Naive thymus-derived CD8-positive, alpha-beta T cell (primary cell): Measurements from ENCODE around the gene SCD5. TPM values are rescaled to one million over a fixed set of nuclear protein-coding genes. Genes with fewer than 3 reads are reported as not detected.
A peak's percentile ranks its signal among the peaks of the same experiment; 100 is the strongest.

Experiments
- ATAC-seq, 2 donors: fragments of 150-1000 bp; cut with Tn5 transposase in 1 of 2; sonication (Bioruptor Pico), chemical (Tn5 transposase) in 1 of 2; 1 replicate in 1 of 2; 2 replicates in 1 of 2; pipeline ENCODE4 v1.10.0; 2021; ENCODE audit warnings: mild to moderate bottlenecking in 2 of 2, moderate library complexity in 2 of 2
- POLR2A ChIA-PET: fragments of 350-600 bp; sonication (Branson Sonifier 250); formaldehyde crosslinking; loops from one replicate; lab custom pipeline; 2021; ENCODE audit warnings: antibody characterized with exemption; lab: Charles Lee
- DNase-seq, 10 donors: peaks; one replicate each; pipeline versions ENCODE4 v3.0.0 to v3.0.0-alpha.2; 2020 to 2022
- H3K27ac Mint-ChIP-seq, 10 donors: one replicate each; pipeline ENCODE4 v1.8.0; 2020 to 2022; ENCODE audit warnings: mild to moderate bottlenecking in 10 of 10, mixed read lengths in 10 of 10, moderate library complexity in 4 of 10, inconsistent platforms in 1 of 10
- H3K27me3 Mint-ChIP-seq, 5 donors: one replicate each; pipeline ENCODE4 v1.8.0; 2021 to 2022; ENCODE audit warnings: mixed read lengths in 5 of 5
- H3K36me3 Mint-ChIP-seq, 3 donors: one replicate each; pipeline ENCODE4 v1.8.0; 2020 to 2022; ENCODE audit warnings: mixed read lengths in 3 of 3, mild to moderate bottlenecking in 2 of 3, inconsistent platforms in 1 of 3
- H3K4me1 Mint-ChIP-seq, 4 donors: one replicate each; pipeline ENCODE4 v1.8.0; 2021 to 2022; ENCODE audit warnings: mixed read lengths in 4 of 4
- H3K4me3 Mint-ChIP-seq, 10 donors: one replicate each; pipeline ENCODE4 v1.8.0; 2020 to 2022; ENCODE audit warnings: mild to moderate bottlenecking in 10 of 10, mixed read lengths in 10 of 10, moderate library complexity in 6 of 10, inconsistent platforms in 1 of 10
- H3K9me3 Mint-ChIP-seq, 9 donors: one replicate each; pipeline ENCODE4 v1.8.0; 2020 to 2022; ENCODE audit warnings: mixed read lengths in 9 of 9, mild to moderate bottlenecking in 3 of 9, inconsistent platforms in 1 of 9, moderate library complexity in 1 of 9
- polyA plus RNA-seq, 3 donors: library from polyadenylated mRNA; unstranded; fragments of 300-500 nt; fragmentation: Illumina TruSeq; gene quantifications; one replicate each; pipeline ENCODE4 v1.2.3, GENCODE V29; 2021
- total RNA-seq, 8 experiments: library from RNA in 2 of 8; stranded (reverse) in 2 of 8; gene quantifications; one replicate each; pipeline ENCODE4 v1.2.3 and lab custom pipeline; 2021 to 2026

SCD5 gene
- total and polyA plus RNA-seq, 5 experiments from 2014 or later = 0.07 to 4.4 (median 1.0) TPM

DNA sequence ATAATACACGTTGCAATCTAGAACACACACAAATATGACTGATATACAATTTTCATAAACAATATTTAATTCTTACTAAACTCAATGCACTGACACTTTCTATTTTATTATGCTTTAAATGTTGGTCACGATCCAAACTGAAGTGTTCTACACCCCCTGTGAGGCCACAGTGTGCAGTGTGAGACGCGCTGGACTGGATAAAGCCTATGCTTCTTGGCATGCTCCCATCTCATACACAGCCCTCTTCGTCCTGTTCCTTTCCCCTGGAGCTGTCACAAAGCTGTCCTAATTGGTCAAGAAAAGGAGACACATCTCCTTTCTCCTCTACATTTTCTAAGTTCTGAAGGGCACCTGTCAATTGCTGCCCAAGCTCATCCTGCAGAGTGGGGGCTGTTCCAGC lies 72.0 kb downstream of the SCD5 start:
- H3K4me1 Mint-ChIP-seq = no peaks in the 10 kb centered on the region
- H3K9me3 Mint-ChIP-seq = no peaks in the 10 kb centered on the region
- H3K36me3 Mint-ChIP-seq = no peaks in the 10 kb centered on the region
- H3K27ac Mint-ChIP-seq = no peak overlapping the region
- no peak overlapping the region for H3K4me3 Mint-ChIP-seq
- no peaks in the 10 kb centered on the region for H3K27me3 Mint-ChIP-seq
- POLR2A ChIA-PET = interaction anchor here (0.7 kb wide), 1 partner anchor 22 kb away, joined by 5 read pairs; no protein-coding TSS in a partner anchor
- ATAC-seq (no peak), DNase-seq (no peak)

DNA sequence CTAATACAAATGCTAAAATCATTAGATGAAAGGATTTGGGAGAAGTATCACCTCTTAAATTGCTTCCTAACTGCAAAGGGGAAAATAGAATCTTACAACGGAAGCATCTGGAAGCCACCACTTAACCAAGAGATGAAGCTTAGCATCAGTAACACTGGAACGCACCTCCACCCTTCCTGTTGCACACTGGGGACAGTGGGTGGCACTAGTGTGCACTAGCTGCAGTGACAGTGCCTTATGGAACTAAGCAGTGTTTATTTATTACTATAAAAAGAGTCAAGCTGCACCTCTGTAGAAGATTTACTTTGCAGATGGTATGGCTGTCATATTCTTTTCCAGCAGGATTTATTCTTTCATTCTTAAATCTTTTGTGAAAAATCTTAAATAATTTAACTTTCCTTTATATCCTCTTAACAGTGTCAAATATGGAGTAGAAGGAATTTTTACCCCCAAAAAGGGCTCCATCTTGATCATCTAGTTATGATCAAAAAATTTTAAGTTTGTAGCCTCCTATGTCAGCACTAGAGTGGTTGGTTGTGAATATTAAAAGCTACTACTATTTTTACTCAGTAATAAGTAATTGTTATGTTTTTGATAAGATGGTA lies 76.7 kb downstream of the SCD5 start:
- Mint-ChIP-seq H3K4me3 (no peak overlapping the region), H3K9me3 (no peaks in the 10 kb centered on the region), H3K27me3 (no peaks in the 10 kb centered on the region), H3K4me1 (no peaks in the 10 kb centered on the region), H3K36me3 (no peaks in the 10 kb centered on the region), H3K27ac (peak overlapping the region in 1 of 10 donors; percentile 32)
- POLR2A ChIA-PET = interaction anchor here (1.1 kb wide), 1 partner anchor 175 kb away, joined by 4 read pairs; no protein-coding TSS in a partner anchor
- ATAC-seq = peak in 1 of 2 donors; percentile 63
- peak in 3 of 10 donors; percentile 2 to 26 (median 4) for DNase-seq

- no peaks in the 10 kb centered on the region for H3K4me1 Mint-ChIP-seq
- H3K4me3 Mint-ChIP-seq = no peak overlapping the region
- DNase-seq = no peak
- H3K36me3 Mint-ChIP-seq = no peaks in the 10 kb centered on the region
- ATAC-seq = no peak
- H3K27me3 Mint-ChIP-seq = peaks cover 0 to 4% (median 0%) of the 10 kb centered on the region in 5 donors
- no peaks in the 10 kb centered on the region for H3K9me3 Mint-ChIP-seq
- no peak overlapping the region for H3K27ac Mint-ChIP-seq
- POLR2A ChIA-PET = no interaction called here
Measured at GRCh38 chr4:82718162-82718940, 80.2 kb downstream of the SCD5 start.

DNA sequence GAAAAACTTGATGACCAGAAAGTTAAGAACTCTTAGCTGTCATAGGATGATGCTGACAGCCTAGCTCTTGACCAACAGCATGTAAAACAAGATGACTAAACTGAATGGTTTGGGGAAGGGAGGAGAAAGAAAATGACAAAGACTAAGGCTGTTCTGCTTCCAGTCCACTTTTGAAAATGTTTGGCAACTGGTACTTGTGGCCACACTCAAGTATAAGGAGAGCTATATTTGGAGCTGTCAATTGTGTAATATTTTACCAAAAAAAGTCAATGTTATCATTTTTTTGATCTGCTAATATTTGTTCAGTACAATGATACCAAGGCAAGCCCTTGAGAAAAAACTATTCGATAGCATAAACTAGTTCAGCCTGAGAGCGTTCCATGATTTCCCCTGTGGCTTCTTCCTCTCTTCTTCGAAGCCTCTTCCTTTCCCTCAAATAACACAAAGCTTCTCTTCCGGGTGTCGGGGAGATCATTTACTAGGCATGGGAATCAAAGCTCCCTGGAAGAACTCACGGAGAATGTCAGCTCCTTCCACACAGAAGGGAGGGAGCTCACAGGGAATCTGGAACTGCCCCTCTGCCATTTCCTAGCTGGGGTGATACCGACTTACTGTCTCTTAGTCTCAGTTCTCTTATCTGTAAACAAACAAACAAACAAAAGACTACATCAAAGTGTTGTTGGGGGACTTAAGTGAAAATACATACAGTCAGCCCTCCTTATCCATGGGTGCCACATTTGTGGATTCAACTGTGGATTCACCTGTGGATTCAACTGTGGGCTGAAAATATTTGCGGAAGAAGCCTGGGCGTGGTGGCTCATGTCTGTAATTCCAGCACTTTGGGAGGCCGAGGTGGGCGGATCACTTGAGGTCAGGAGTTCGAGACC lies 82.6 kb downstream of the SCD5 start:
- Mint-ChIP-seq H3K27ac (no peak overlapping the region), H3K9me3 (no peaks in the 10 kb centered on the region), H3K36me3 (no peaks in the 10 kb centered on the region), H3K4me3 (no peak overlapping the region), H3K27me3 (peaks cover 0 to 4% (median 0%) of the 10 kb centered on the region in 5 donors), H3K4me1 (no peaks in the 10 kb centered on the region)
- DNase-seq (no peak), ATAC-seq (no peak)
- POLR2A ChIA-PET = no interaction called here

DNA sequence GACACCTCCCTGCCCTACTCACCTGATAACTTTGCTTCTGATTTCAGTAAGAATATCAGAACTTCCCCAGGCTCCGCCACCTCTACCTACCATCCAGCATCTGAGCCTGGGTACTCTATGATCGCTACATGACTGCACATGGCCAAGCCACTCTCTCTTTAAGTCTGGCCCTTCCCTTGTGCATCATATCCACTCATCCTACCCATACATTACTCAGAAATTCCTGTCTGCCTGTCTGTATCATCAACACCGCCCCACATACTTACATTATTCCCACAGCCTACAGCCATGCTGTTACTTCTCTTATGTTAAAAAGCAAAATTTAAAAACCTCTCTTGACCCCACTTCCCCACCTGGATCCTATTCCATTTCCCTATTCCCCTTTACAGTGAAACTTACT lies 84.7 kb downstream of the SCD5 start:
- H3K27ac Mint-ChIP-seq = no peak overlapping the region
- H3K36me3 Mint-ChIP-seq = no peaks in the 10 kb centered on the region
- H3K4me1 Mint-ChIP-seq = no peaks in the 10 kb centered on the region
- no peaks in the 10 kb centered on the region for H3K9me3 Mint-ChIP-seq
- ATAC-seq (no peak), DNase-seq (no peak)
- H3K27me3 Mint-ChIP-seq = peaks cover 0 to 4% (median 0%) of the 10 kb centered on the region in 5 donors
- H3K4me3 Mint-ChIP-seq = no peak overlapping the region
- POLR2A ChIA-PET = no interaction called here

- POLR2A ChIA-PET = no interaction called here
- Mint-ChIP-seq H3K4me1 (no peaks in the 10 kb centered on the region), H3K27me3 (peaks cover 0 to 4% (median 0%) of the 10 kb centered on the region in 5 donors), H3K4me3 (no peak overlapping the region), H3K27ac (no peak overlapping the region), H3K36me3 (no peaks in the 10 kb centered on the region), H3K9me3 (no peaks in the 10 kb centered on the region)
- no peak for DNase-seq
- no peak for ATAC-seq
Measured at GRCh38 chr4:82712561-82712960, 86.0 kb downstream of the SCD5 start.

- DNase-seq = no peak
- Mint-ChIP-seq H3K27ac (no peak overlapping the region), H3K36me3 (no peaks in the 10 kb centered on the region), H3K4me1 (no peaks in the 10 kb centered on the region), H3K9me3 (no peaks in the 10 kb centered on the region), H3K27me3 (peaks cover 0 to 4% (median 0%) of the 10 kb centered on the region in 5 donors), H3K4me3 (no peak overlapping the region)
- no peak for ATAC-seq
- POLR2A ChIA-PET = no interaction called here
Measured at GRCh38 chr4:82711158-82711785, 87.3 kb downstream of the SCD5 start.

DNA sequence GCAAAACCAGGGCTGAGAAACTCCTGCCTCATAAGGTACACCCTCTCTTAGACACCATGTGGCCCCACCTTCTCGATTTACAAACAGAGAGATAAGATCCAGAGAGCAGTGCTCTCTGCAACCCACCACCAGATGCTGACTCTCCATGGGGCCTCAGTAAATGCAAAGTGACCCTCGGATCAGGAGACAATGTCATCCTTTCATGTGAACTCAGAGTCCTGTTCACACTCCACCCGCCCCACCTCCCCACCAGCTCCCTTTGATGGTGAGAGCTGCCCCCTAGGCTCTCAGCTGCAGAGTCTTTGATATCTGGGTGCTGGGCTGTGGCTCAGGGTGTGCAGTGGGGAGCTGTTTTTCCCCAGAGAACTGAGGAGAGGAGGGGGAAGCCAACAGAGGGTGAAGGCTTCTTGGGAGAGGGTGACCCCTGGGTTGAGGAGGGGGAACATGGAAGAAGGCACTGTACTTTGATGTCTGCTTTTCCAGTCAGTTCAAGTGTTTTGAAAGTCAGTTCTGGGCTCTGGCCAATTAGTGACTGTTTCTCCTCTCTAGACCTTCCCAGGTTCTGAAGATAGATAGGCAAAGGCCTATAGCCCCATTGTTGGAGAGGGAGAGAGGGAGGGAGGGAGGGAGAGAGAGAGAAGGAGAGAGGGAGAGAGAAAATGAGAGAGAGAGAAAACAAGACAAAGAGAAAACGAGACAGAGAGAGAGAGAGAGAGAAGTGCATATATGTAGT lies 88.2 kb downstream of the SCD5 start:
- POLR2A ChIA-PET = no interaction called here
- H3K9me3 Mint-ChIP-seq = no peaks in the 10 kb centered on the region

GRCh38 chr4:82708982-82709381 lies 89.6 kb downstream of the SCD5 start:
- Mint-ChIP-seq H3K4me1 (no peaks in the 10 kb centered on the region), H3K36me3 (no peaks in the 10 kb centered on the region), H3K27me3 (no peaks in the 10 kb centered on the region), H3K4me3 (no peak overlapping the region), H3K27ac (no peak overlapping the region), H3K9me3 (no peaks in the 10 kb centered on the region)
- POLR2A ChIA-PET = no interaction called here
- ATAC-seq = no peak
- no peak for DNase-seq

More for the DNA sequence above, 88.2 kb downstream of the SCD5 start:
- ATAC-seq (no peak), DNase-seq (no peak)
- Mint-ChIP-seq H3K27ac (no peak overlapping the region), H3K4me1 (no peaks in the 10 kb centered on the region), H3K4me3 (no peak overlapping the region), H3K36me3 (no peaks in the 10 kb centered on the region), H3K27me3 (peaks cover 0 to 4% (median 0%) of the 10 kb centered on the region in 5 donors)

DNA sequence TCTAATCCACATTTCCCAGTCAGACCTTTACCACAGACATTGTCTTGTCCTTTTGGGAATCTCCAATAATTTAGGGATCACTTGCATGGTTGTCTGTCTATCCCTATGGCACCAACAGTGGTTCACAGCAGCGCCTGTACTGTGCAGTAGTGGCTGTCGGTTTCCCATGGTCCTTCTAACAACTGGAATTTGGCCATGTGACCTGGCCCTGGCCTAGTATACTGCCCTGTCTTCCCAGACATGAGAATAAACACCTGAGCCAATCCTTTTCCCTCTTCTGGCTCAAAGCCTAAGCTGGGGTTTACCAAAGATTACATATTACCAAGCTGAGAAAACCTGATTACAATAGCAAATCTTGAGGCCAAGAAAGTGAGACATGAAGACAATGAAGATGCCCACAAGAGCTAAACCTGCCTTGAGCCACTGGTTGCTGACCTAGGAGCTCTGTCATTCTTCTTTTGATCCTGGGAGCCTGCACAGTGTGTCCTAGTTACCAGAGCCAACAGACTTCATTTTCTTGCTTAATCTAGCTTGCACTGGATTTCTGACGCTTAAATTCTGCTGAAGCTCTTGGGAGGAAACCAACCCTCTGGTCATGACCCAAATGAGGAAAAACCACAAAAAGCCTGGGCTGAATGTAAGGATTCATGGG lies 92.1 kb downstream of the SCD5 start:
- Mint-ChIP-seq H3K9me3 (no peaks in the 10 kb centered on the region), H3K27ac (no peak overlapping the region), H3K4me1 (no peaks in the 10 kb centered on the region), H3K4me3 (no peak overlapping the region), H3K27me3 (no peaks in the 10 kb centered on the region), H3K36me3 (no peaks in the 10 kb centered on the region)
- no peak for ATAC-seq
- no peak for DNase-seq
- POLR2A ChIA-PET = no interaction called here

DNA sequence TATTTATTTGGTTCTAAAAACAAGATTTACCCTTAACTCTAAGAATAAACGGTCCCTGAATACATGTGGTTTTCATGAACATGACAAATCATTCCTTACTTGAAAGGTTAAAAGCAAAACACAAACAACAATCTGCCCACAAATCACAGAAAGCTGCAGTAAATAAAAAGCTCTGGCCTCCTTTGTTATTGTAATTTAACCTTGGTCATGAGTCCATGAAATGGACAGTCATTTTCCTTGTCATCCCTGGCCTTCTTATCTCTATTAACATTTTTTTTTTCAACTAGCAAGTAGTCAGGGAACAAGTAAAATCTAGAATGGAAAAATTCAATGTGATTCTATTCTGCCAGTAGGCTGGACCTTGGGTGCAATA lies 92.7 kb downstream of the SCD5 start:
- Mint-ChIP-seq H3K27me3 (no peaks in the 10 kb centered on the region), H3K4me1 (no peaks in the 10 kb centered on the region), H3K27ac (no peak overlapping the region), H3K9me3 (no peaks in the 10 kb centered on the region), H3K36me3 (no peaks in the 10 kb centered on the region), H3K4me3 (no peak overlapping the region)
- DNase-seq (no peak), ATAC-seq (no peak)
- POLR2A ChIA-PET = no interaction called here
